Esophagus muscularis mucosa (tissue), 4 donors: Measurements from ENCODE around the gene STXBP6. TPM values are rescaled to one million over a fixed set of nuclear protein-coding genes. Genes with fewer than 3 reads are reported as not detected.

Experiments
- DNase-seq: peaks from one replicate; pipeline ENCODE4 v3.0.0-alpha.2; 2017; ENCODE audit errors: extremely low spot score
- H3K27ac ChIP-seq, 4 donors: fragments of 200-600 bp; sonication (generic); replicated peaks in 1 of 4; 1 replicate in 3 of 4; 2 replicates in 1 of 4; pipeline ENCODE4 v1.5.1; 2016 to 2019; ENCODE audit warnings: mild to moderate bottlenecking in 1 of 4
- H3K27me3 ChIP-seq, 4 donors: fragments of 200-600 bp; sonication (generic); one replicate each; pipeline versions ENCODE4 v1.5.1 to v1.6.0; 2016 to 2019
- H3K36me3 ChIP-seq, 4 donors: fragments of 200-600 bp; sonication (generic); one replicate each; pipeline ENCODE4 v1.5.1; 2016 to 2019
- H3K4me1 ChIP-seq, 4 donors: fragments of 200-600 bp; sonication (generic); one replicate each; pipeline ENCODE4 v1.5.1; 2016 to 2019
- H3K4me3 ChIP-seq, 4 donors: fragments of 200-600 bp; sonication (generic); 1 replicate in 2 of 4; 2 replicates in 2 of 4; pipeline ENCODE4 v1.5.1; 2016 to 2019; ENCODE audit warnings: mild to moderate bottlenecking in 4 of 4, moderate library complexity in 1 of 4
- H3K9me3 ChIP-seq, 4 donors: fragments of 200-600 bp; sonication (generic); 1 replicate in 3 of 4; 2 replicates in 1 of 4; pipeline ENCODE4 v1.5.1; 2016 to 2019
- EP300 ChIP-seq: sonication (generic); formaldehyde crosslinking; IDR thresholded peaks from one replicate; pipeline ENCODE4 v1.6.1; 2017; ENCODE audit warnings: antibody characterized with exemption
- POLR2A ChIP-seq: fragments of 450-650 bp; IDR thresholded peaks from one replicate; pipeline ENCODE4 v1.6.1; 2017; ENCODE audit warnings: antibody characterized with exemption, moderate library complexity, mild to moderate bottlenecking, low read depth
- POLR2AphosphoS5 ChIP-seq, 2 donors: sonication (generic); formaldehyde crosslinking; IDR thresholded peaks; one replicate each; pipeline ENCODE4 v1.6.1; 2017; ENCODE audit warnings: antibody characterized with exemption in 2 of 2
- WGBS: methylation state at CpG from one replicate; pipeline ENCODE4 v1.1.5; 2018; 5-methylcytosine and 5-hydroxymethylcytosine counted together
- intact Hi-C: fragments of 100-400 bp; cut with DNase I; formaldehyde crosslinking; loops from one replicate; pipeline ENCODE4 v1.15.1; 2023
- total RNA-seq, 4 donors: library from RNA; depleted of rRNA; stranded (reverse); fragments of >200 nt; gene quantifications; one replicate each; pipeline versions ENCODE4 v1.1.0 to v1.2.1, GENCODE V29; 2016
- TF ChIP-seq, protein P1 (sequence below), 3 experiments: fragments of 200-600 bp in 2 of 3; fragments of 450-650 bp in 1 of 3; sonication (generic) in 2 of 3; IDR thresholded peaks; one replicate each; pipeline ENCODE4 v1.5.1; 2017 to 2019; ENCODE audit warnings: antibody characterized with exemption in 3 of 3, mild to moderate bottlenecking in 2 of 3, moderate library complexity in 1 of 3

STXBP6 gene
- total RNA-seq, 4 donors from 2014 or later: 36.9 to 60.4 (median 52.1) TPM

DNA sequence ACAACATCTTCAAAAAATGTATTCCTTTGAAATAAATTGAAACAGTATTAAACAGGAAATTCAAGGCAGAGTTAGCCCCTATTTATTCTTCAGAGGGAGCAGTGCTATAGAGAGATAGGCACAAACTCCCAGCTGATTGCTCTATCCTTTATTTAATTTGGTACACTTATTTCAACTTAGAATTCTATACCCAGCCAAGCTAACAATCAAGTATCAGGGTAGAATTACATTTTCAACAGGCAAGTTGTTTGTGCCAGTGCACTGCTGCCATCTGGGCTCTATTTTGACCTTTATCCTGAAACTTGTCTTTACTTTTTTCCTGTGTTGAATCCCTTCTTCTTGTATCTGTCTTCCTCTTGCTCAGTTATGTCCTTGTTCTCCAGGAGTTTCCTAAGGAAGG, 159.2 kb downstream of the STXBP6 start:
- no peaks in the 10 kb centered on the region for H3K27me3 ChIP-seq
- intact Hi-C loops: no loop called here
- no peak for TF ChIP-seq EP300
- TF ChIP-seq POLR2A: no peak
- TF ChIP-seq POLR2AphosphoS5 (IDR thresholded peaks at IDR 0.05): no peak
- TF ChIP-seq, protein P1, sequence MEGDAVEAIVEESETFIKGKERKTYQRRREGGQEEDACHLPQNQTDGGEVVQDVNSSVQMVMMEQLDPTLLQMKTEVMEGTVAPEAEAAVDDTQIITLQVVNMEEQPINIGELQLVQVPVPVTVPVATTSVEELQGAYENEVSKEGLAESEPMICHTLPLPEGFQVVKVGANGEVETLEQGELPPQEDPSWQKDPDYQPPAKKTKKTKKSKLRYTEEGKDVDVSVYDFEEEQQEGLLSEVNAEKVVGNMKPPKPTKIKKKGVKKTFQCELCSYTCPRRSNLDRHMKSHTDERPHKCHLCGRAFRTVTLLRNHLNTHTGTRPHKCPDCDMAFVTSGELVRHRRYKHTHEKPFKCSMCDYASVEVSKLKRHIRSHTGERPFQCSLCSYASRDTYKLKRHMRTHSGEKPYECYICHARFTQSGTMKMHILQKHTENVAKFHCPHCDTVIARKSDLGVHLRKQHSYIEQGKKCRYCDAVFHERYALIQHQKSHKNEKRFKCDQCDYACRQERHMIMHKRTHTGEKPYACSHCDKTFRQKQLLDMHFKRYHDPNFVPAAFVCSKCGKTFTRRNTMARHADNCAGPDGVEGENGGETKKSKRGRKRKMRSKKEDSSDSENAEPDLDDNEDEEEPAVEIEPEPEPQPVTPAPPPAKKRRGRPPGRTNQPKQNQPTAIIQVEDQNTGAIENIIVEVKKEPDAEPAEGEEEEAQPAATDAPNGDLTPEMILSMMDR (IDR thresholded peaks at IDR 0.05): no peak
- no peaks in the 10 kb centered on the region for H3K36me3 ChIP-seq
- H3K4me3 ChIP-seq: no peak overlapping the region
- DNase-seq: no peak
- peaks cover 0 to 7% (median 2%) of the 10 kb centered on the region in 4 donors for H3K9me3 ChIP-seq
- H3K27ac ChIP-seq: no peak overlapping the region
- H3K4me1 ChIP-seq: peaks cover 0 to 26% (median 9%) of the 10 kb centered on the region in 4 donors

DNA sequence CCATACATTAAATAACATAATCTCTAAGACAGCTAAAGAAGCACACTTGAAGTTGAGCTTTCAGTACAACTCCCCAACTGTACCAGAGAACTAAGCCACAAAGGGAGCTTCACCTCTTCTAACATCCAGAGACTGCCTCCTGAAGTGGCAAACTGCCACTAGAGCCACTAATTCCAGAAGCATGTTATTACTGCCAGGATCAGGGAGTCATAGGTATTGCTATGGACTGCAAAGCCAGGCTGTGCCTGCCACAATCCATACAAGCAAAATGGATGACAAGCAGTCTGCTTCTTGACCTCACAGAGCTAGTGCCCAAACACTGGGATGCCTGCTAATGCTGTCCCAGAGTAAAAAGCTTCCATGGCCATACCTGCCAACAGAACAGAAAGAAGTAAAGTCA, 160.1 kb downstream of the STXBP6 start:
- DNase-seq: no peak
- Histone ChIP-seq H3K4me3 (no peak overlapping the region), H3K27me3 (no peaks in the 10 kb centered on the region), H3K36me3 (no peaks in the 10 kb centered on the region), H3K27ac (no peak overlapping the region), H3K9me3 (peaks cover 0 to 7% (median 2%) of the 10 kb centered on the region in 4 donors), H3K4me1 (peaks cover 0 to 18% (median 3%) of the 10 kb centered on the region in 4 donors)
- intact Hi-C loops: no loop called here
- no peak for TF ChIP-seq POLR2AphosphoS5 (IDR thresholded peaks at IDR 0.05)
- no peak for TF ChIP-seq POLR2A
- TF ChIP-seq, protein P1 (IDR thresholded peaks at IDR 0.05): no peak
- TF ChIP-seq EP300: no peak

DNA sequence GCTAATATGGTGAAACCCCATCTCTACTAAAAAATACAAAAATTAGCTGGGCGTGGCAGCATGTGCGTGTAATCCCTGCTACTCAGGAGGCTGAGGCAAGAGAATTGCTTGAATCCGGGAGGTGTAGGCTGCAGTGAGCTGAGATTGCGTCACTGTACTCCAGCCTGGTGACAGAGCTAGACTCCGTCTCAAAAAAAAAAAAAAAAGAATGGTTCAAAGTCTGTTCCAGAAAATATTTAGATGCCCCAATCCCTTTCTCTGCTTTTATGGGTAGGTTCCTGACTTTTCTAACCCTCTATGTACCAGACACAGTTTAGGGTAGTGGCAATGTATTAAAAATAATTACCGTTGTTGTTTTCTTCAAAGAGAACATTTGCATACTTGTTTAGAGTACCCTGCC, 161.4 kb downstream of the STXBP6 start:
- intact Hi-C loops: no loop called here
- Histone ChIP-seq H3K27ac (no peak overlapping the region), H3K9me3 (peaks cover 0 to 7% (median 2%) of the 10 kb centered on the region in 4 donors), H3K4me3 (no peak overlapping the region), H3K4me1 (peaks cover 0 to 11% (median 0%) of the 10 kb centered on the region in 4 donors), H3K36me3 (no peaks in the 10 kb centered on the region), H3K27me3 (no peaks in the 10 kb centered on the region)
- no peak for TF ChIP-seq POLR2A
- no peak for TF ChIP-seq EP300
- TF ChIP-seq, protein P1 (IDR thresholded peaks at IDR 0.05): no peak
- TF ChIP-seq POLR2AphosphoS5 (IDR thresholded peaks at IDR 0.05): no peak
- no peak for DNase-seq
- 88% methylated on average over 6 of the region's 6 CpGs for WGBS

DNA sequence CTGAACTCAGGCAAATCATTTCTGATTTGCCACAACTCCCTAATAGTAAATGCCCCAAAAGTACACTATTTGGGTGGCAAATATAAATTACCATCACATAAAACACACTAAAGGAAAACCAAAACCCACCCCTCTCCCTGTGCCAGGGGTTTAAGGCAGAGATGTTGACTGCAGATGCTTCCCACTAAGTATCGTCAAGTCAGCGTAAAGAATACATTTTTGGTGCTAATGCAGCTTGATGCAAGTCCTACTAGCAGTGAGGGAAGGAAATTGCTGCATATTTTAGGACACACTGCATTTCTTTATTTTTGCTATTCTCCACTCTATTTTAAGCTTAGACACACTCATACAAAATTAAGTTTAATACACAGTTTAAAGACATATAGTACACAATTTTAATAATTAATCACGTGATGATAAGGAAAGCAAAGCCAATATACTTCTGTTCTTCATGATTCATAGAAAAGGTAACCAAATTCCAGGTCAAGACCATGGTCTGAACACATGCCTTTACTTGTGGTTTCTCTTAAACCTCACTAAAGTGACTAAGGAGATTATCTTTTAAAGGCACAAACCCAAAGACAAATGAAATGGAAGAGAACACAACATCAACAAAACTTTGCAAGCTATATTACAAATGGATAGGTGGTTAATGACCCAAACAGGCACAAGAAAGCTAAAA, 162.2 kb downstream of the STXBP6 start:
- Histone ChIP-seq H3K4me1 (peaks cover 0 to 18% (median 5%) of the 10 kb centered on the region in 4 donors), H3K27me3 (no peaks in the 10 kb centered on the region), H3K9me3 (peaks cover 0 to 7% (median 2%) of the 10 kb centered on the region in 4 donors), H3K27ac (no peak overlapping the region), H3K4me3 (no peak overlapping the region), H3K36me3 (no peaks in the 10 kb centered on the region)
- intact Hi-C loops: no loop called here
- no peak for DNase-seq
- 87% methylated on average over 3 of the region's 3 CpGs for WGBS
- TF ChIP-seq, protein P1 (IDR thresholded peaks at IDR 0.05): no peak
- TF ChIP-seq EP300 (no peak), POLR2A (no peak), POLR2AphosphoS5 (IDR thresholded peaks at IDR 0.05) (no peak)
